Gastrocnemius medialis (tissue), 4 donors: ENCODE data around the gene BAIAP2L2.

Experiments used
- POLR2A ChIP-seq, 2 donors: fragments of 450-650 bp; IDR thresholded peaks; one replicate each; pipeline ENCODE4 v1.6.1; 2017; ENCODE audit warnings: antibody characterized with exemption in 2 of 2, mild to moderate bottlenecking in 2 of 2, moderate library complexity in 2 of 2
- TF ChIP-seq, protein P1 (sequence below), 5 experiments: fragments of 450-650 bp in 3 of 5; fragments of 200-600 bp in 2 of 5; sonication (generic) in 2 of 5; IDR thresholded peaks in 4 of 5; conservative IDR thresholded peaks in 1 of 5; 1 replicate in 4 of 5; 2 replicates in 1 of 5; pipeline ENCODE4 v1.5.1; 2016 to 2019; ENCODE audit warnings: antibody characterized with exemption in 5 of 5, mild to moderate bottlenecking in 3 of 5, moderate library complexity in 3 of 5

- TF ChIP-seq, protein P1, sequence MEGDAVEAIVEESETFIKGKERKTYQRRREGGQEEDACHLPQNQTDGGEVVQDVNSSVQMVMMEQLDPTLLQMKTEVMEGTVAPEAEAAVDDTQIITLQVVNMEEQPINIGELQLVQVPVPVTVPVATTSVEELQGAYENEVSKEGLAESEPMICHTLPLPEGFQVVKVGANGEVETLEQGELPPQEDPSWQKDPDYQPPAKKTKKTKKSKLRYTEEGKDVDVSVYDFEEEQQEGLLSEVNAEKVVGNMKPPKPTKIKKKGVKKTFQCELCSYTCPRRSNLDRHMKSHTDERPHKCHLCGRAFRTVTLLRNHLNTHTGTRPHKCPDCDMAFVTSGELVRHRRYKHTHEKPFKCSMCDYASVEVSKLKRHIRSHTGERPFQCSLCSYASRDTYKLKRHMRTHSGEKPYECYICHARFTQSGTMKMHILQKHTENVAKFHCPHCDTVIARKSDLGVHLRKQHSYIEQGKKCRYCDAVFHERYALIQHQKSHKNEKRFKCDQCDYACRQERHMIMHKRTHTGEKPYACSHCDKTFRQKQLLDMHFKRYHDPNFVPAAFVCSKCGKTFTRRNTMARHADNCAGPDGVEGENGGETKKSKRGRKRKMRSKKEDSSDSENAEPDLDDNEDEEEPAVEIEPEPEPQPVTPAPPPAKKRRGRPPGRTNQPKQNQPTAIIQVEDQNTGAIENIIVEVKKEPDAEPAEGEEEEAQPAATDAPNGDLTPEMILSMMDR (IDR thresholded peaks at IDR 0.05 in 4 of 5, conservative IDR thresholded peaks at IDR 0.05 in 1 of 5): no peak
- TF ChIP-seq POLR2A (IDR thresholded peaks at IDR 0.05): no peak
Observed at GRCh38 chr22:38081941-38082828, 28.3 kb downstream of the BAIAP2L2 start.
